Hepatocyte (in vitro differentiated cells): ENCODE results near the gene PLXNB3. TPM values are rescaled to one million over a fixed set of nuclear protein-coding genes. Genes with fewer than 3 reads are reported as not detected.

Source experiments
- DNase-seq: peaks from one replicate; pipeline ENCODE4 v3.0.0-alpha.2; 2016; ENCODE audit warnings: low spot score
- H2AFZ ChIP-seq: fragments of 200-600 bp; sonication (generic); 2 replicates; pipeline ENCODE4 v1.6.0; 2016; ENCODE audit warnings: antibody characterized with exemption, mild to moderate bottlenecking
- H3K27ac ChIP-seq: fragments of 200-600 bp; sonication (generic); 2 replicates; pipeline ENCODE4 v1.5.1; 2016; ENCODE audit warnings: mild to moderate bottlenecking
- H3K27me3 ChIP-seq: fragments of 200-600 bp; sonication (generic); 2 replicates; pipeline ENCODE4 v1.6.1; 2016
- H3K36me3 ChIP-seq: fragments of 200-600 bp; sonication (generic); replicated peaks from 2 replicates; pipeline ENCODE4 v1.5.1; 2016; ENCODE audit warnings: low read depth; ENCODE audit not compliant: insufficient read depth
- H3K4me1 ChIP-seq: fragments of 200-600 bp; sonication (generic); 2 replicates; pipeline ENCODE4 v1.5.1; 2016; ENCODE audit warnings: mild to moderate bottlenecking, moderate library complexity; ENCODE audit not compliant: insufficient read depth
- H3K4me2 ChIP-seq: fragments of 200-600 bp; sonication (generic); 2 replicates; pipeline ENCODE4 v1.6.0; 2016
- H3K4me3 ChIP-seq: fragments of 200-600 bp; sonication (generic); 2 replicates; pipeline ENCODE4 v1.5.1; 2016; ENCODE audit warnings: mild to moderate bottlenecking
- H3K79me2 ChIP-seq: fragments of 200-600 bp; sonication (generic); 2 replicates; pipeline ENCODE4 v1.6.0; 2017; ENCODE audit warnings: mild to moderate bottlenecking
- H3K9me2 ChIP-seq: fragments of 200-600 bp; sonication (generic); replicated peaks from 2 replicates; pipeline ENCODE4 v1.6.0; 2017; ENCODE audit warnings: mild to moderate bottlenecking; ENCODE audit not compliant: insufficient read depth
- H3K9me3 ChIP-seq: fragments of 200-600 bp; sonication (generic); 2 replicates; pipeline ENCODE4 v1.5.1; 2016; ENCODE audit warnings: low read depth, mild to moderate bottlenecking
- H4K20me1 ChIP-seq: fragments of 200-600 bp; sonication (generic); 2 replicates; pipeline ENCODE4 v1.6.0; 2016; ENCODE audit warnings: mild to moderate bottlenecking; ENCODE audit not compliant: insufficient read depth, poor library complexity, severe bottlenecking
- EZH2 ChIP-seq: fragments of 200-600 bp; sonication (generic); IDR thresholded peaks from 2 replicates; pipeline ENCODE4 v1.6.1; 2016; ENCODE audit warnings: antibody characterized with exemption, mild to moderate bottlenecking, borderline replicate concordance
- EZH2phosphoT487 ChIP-seq: fragments of 200-600 bp; sonication (generic); IDR thresholded peaks from one replicate; pipeline ENCODE4 v1.6.1; 2018; ENCODE audit warnings: antibody characterized with exemption, mild to moderate bottlenecking, low read depth, moderate library complexity; ENCODE audit not compliant: unreplicated experiment, severe bottlenecking
- WGBS: methylation state at CpG from one replicate; pipeline ENCODE4 v1.1.6; 2016; ENCODE audit warnings: low lambda C conversion rate; ENCODE audit errors: missing lambda C conversion rate; 5-methylcytosine and 5-hydroxymethylcytosine counted together
- polyA plus RNA-seq: library from polyadenylated mRNA; unstranded; fragments of >200 nt; fragmentation: Nextera tagmentation; extraction: Ambion mirVana; gene quantifications from 2 replicates; pipeline ENCODE4 v1.2.1, GENCODE V29; 2016
- total RNA-seq: library from RNA; depleted of rRNA; stranded (reverse); fragments of >200 nt; gene quantifications from 2 replicates; pipeline ENCODE4 v1.2.3, GENCODE V29; 2014
- TF ChIP-seq, protein P1 (sequence below): fragments of 200-600 bp; sonication (generic); IDR thresholded peaks from 2 replicates; pipeline ENCODE4 v1.5.1; 2016; ENCODE audit warnings: antibody characterized with exemption, mild to moderate bottlenecking; ENCODE audit not compliant: poor library complexity

The PLXNB3 gene
- total and polyA plus RNA-seq, 2 experiments from 2014 or later = 0.27 to 0.87 TPM

DNA sequence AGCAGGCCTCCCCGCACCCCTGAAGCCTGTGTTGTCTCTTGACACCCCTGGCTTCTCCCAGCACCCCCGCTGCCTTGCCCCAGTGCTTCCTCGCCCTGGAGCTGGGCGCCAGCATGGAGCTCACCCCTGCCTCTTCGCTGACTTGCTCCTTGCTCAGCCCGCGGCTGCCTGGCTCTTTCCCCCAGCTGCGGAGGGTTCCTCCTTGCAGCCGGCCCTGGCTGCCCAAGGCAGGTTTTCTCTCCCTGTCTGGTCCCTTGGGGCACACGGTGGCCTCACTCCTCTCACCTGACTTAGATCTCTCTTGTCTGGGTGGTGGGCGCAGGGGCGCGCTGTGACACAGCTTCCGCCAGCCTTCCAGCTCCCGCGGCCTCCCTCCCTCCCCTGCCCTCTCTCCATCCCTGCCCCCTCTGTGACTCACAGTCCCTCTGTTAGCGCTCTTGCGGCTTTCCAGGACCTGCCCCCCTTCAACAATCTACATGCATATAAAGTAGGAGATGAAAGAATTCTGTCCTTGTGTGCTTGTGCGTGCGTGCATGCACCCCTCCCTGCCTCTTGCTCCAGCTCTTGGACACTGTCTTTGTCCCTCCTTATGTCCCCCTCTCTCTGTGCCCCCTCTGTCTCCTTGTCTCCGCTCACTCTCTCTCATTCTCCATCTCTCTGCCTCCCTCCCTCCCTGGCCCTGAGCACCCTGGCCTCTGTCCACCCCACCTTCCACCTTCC lies 2.2 kb downstream of the PLXNB3 start:
- Histone ChIP-seq H2AFZ (no peak overlapping the region), H3K27me3 (no peaks in the 10 kb centered on the region), H3K4me2 (peak overlapping the region; percentile 69), H3K79me2 (no peaks in the 10 kb centered on the region), H3K4me3 (no peak overlapping the region), H3K9me2 (no peaks in the 10 kb centered on the region), H3K4me1 (peaks cover 5% of the 10 kb centered on the region), H3K9me3 (no peaks in the 10 kb centered on the region), H4K20me1 (no peaks in the 10 kb centered on the region), H3K27ac (peak overlapping the region; percentile 75), H3K36me3 (no peaks in the 10 kb centered on the region)
- 56% methylated on average over 14 of the region's 21 CpGs for WGBS
- peak; percentile 72 for DNase-seq
- TF ChIP-seq EZH2 (no peak), EZH2phosphoT487 (no peak)
- TF ChIP-seq, protein P1, sequence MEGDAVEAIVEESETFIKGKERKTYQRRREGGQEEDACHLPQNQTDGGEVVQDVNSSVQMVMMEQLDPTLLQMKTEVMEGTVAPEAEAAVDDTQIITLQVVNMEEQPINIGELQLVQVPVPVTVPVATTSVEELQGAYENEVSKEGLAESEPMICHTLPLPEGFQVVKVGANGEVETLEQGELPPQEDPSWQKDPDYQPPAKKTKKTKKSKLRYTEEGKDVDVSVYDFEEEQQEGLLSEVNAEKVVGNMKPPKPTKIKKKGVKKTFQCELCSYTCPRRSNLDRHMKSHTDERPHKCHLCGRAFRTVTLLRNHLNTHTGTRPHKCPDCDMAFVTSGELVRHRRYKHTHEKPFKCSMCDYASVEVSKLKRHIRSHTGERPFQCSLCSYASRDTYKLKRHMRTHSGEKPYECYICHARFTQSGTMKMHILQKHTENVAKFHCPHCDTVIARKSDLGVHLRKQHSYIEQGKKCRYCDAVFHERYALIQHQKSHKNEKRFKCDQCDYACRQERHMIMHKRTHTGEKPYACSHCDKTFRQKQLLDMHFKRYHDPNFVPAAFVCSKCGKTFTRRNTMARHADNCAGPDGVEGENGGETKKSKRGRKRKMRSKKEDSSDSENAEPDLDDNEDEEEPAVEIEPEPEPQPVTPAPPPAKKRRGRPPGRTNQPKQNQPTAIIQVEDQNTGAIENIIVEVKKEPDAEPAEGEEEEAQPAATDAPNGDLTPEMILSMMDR = no peak

DNA sequence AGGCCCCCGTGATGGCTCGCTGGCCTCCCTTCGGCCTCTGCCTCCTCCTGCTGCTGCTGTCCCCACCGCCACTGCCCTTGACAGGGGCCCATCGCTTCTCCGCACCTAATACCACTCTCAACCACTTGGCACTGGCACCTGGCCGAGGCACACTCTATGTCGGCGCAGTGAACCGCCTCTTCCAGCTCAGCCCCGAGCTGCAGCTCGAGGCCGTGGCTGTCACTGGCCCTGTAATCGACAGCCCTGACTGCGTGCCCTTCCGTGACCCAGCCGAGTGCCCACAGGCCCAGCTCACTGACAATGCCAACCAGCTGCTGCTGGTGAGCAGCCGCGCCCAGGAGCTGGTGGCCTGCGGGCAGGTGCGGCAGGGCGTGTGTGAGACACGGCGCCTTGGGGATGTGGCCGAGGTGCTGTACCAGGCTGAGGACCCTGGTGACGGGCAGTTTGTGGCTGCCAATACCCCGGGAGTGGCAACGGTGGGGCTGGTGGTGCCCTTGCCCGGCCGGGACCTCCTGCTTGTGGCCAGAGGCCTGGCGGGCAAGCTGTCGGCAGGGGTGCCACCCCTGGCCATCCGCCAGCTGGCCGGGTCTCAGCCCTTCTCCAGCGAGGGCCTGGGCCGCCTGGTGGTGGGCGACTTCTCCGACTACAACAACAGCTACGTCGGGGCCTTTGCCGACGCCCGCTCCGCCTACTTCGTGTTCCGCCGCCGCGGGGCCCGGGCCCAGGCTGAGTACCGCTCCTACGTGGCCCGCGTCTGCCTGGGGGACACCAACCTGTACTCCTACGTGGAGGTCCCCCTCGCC lies 3.0 kb downstream of the PLXNB3 start:
- no peak overlapping the region for H3K4me3 ChIP-seq
- H3K79me2 ChIP-seq = no peaks in the 10 kb centered on the region
- DNase-seq = no peak
- H2AFZ ChIP-seq = no peak overlapping the region
- H3K4me2 ChIP-seq = no peak overlapping the region
- no peaks in the 10 kb centered on the region for H3K9me3 ChIP-seq
- H3K27ac ChIP-seq = peak overlapping the region; percentile 75
- H3K27me3 ChIP-seq = no peaks in the 10 kb centered on the region
- TF ChIP-seq, protein P1 = no peak
- TF ChIP-seq EZH2phosphoT487 (no peak), EZH2 (no peak)
- H3K9me2 ChIP-seq = no peaks in the 10 kb centered on the region
- no peaks in the 10 kb centered on the region for H4K20me1 ChIP-seq
- peaks cover 5% of the 10 kb centered on the region for H3K4me1 ChIP-seq
- H3K36me3 ChIP-seq = no peaks in the 10 kb centered on the region
- 92% methylated on average over 47 of the region's 56 CpGs for WGBS

DNA sequence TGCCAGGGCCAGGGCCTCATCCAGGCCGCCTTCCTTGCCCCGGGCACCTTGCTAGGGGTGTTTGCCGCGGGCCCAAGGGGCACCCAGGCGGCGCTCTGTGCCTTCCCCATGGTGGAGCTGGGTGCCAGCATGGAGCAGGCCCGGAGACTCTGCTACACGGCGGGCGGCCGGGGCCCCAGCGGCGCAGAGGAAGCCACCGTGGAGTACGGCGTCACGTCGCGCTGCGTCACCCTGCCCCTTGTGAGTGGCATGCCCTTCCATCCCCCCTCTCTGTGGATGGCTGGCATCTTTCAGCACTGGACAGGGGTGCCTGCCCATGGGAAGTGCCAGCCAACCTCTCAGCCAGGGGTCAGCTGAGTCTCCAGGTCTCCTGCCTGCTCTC lies 3.6 kb downstream of the PLXNB3 start:
- 97% methylated on average over 12 of the region's 20 CpGs for WGBS
- no peak for DNase-seq
- TF ChIP-seq EZH2 = no peak
- TF ChIP-seq EZH2phosphoT487 = no peak
- TF ChIP-seq, protein P1 = no peak

More for the DNA sequence above, 3.6 kb downstream of the PLXNB3 start:
- H3K9me2 ChIP-seq = no peaks in the 10 kb centered on the region
- H3K36me3 ChIP-seq = no peaks in the 10 kb centered on the region
- peaks cover 5% of the 10 kb centered on the region for H3K4me1 ChIP-seq
- no peaks in the 10 kb centered on the region for H3K9me3 ChIP-seq
- H4K20me1 ChIP-seq = no peaks in the 10 kb centered on the region
- H3K4me3 ChIP-seq = no peak overlapping the region
- no peak overlapping the region for H3K4me2 ChIP-seq
- no peaks in the 10 kb centered on the region for H3K27me3 ChIP-seq
- H2AFZ ChIP-seq = no peak overlapping the region
- H3K27ac ChIP-seq = no peak overlapping the region
- no peaks in the 10 kb centered on the region for H3K79me2 ChIP-seq
